SH-SY5Y (cell line): ENCODE results near the gene NFAM1.

Experiments used
- GATA2 ChIP-seq: IDR thresholded peaks from 2 replicates; pipeline ENCODE4 v1.6.1; 2011; ENCODE audit warnings: mild to moderate bottlenecking, low read depth, low read length
- GATA3 ChIP-seq: IDR thresholded peaks from 2 replicates; pipeline ENCODE4 v1.6.1; 2011; ENCODE audit warnings: low read depth, mild to moderate bottlenecking, low read length, moderate library complexity

DNA sequence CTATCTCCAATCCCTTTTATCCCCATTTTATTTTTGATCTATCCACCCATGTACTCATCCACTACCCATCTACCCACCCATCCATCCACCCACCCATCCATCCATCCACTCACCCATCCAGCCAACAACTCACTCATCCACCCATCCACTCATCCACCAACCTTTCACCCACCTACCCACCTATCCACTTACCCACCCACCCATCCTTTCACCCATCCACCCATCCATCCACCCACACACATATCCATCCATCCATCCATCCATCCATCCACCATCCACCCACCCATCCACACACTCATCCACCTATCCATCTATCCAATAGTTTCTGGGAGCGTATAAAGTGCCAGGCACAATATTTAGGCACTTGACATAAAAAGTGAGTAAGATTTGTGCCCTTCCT, 39.2 kb upstream of the NFAM1 start:
- TF ChIP-seq GATA2 (no peak), GATA3 (no peak)
